Measurements from ENCODE around the gene MCRIP1. TPM values are rescaled to one million over a fixed set of nuclear protein-coding genes. Genes with fewer than 3 reads are reported as not detected.

The MCRIP1 gene
- total and polyA plus RNA-seq, 9 of the 15 experiments (the other 6 are each of a cell fraction or from before 2014, with no cell fraction given), result 0.39 to 35.8 (median 9.7) TPM

GRCh38 chr17:81870131-81870980, 37.3 kb upstream of the MCRIP1 start (continued):
- no peak for TF ChIP-seq CHD7 (IDR thresholded peaks at IDR 0.05; ENCODE audit: low read depth, low read length)
- no peak for TF ChIP-seq ZNF655 (CRISPR knock-in tag; IDR thresholded peaks at IDR 0.05)
- TF ChIP-seq ZBTB40 (IDR thresholded peaks at IDR 0.05), result no peak
- peak; percentile 24; the same call in 1 of the 2 replicates for TF ChIP-seq ZBTB40 (CRISPR knock-in tag; IDR thresholded peaks at IDR 0.05)

Data from K562 (cell line).